Endodermal cell (in vitro differentiated cells): Measurements from ENCODE around the gene C4orf51. TPM values are rescaled to one million over a fixed set of nuclear protein-coding genes. Genes with fewer than 3 reads are reported as not detected.

Source experiments
- DNase-seq: peaks from one replicate; pipeline ENCODE4 v3.0.0-alpha.2; 2017
- H3K27ac ChIP-seq: 2 replicates; pipeline ENCODE4 v1.5.1; 2013; ENCODE audit warnings: mild to moderate bottlenecking, low read depth, low read length, moderate library complexity
- H3K27me3 ChIP-seq: 2 replicates; pipeline ENCODE4 v1.6.1; 2013; ENCODE audit warnings: mild to moderate bottlenecking, low read length, moderate library complexity; ENCODE audit not compliant: insufficient read depth, control insufficient read depth, poor library complexity, severe bottlenecking
- H3K36me3 ChIP-seq: 2 replicates; pipeline ENCODE4 v1.7.0; 2013; ENCODE audit warnings: mild to moderate bottlenecking, low read length, moderate library complexity; ENCODE audit not compliant: control insufficient read depth, insufficient read depth
- H3K4me1 ChIP-seq: one replicate; pipeline ENCODE4 v1.7.0; 2013; ENCODE audit warnings: low read length; ENCODE audit not compliant: control insufficient read depth, insufficient read depth
- H3K4me3 ChIP-seq: 2 replicates; pipeline ENCODE4 v1.5.1; 2013; ENCODE audit warnings: mild to moderate bottlenecking, low read length, moderate library complexity
- H3K9ac ChIP-seq: 2 replicates; pipeline ENCODE4 v1.6.1; 2013; ENCODE audit warnings: mild to moderate bottlenecking, low read length, moderate library complexity; ENCODE audit not compliant: poor library complexity, severe bottlenecking; ENCODE audit errors: extremely low read depth
- H3K9me3 ChIP-seq: 2 replicates; pipeline ENCODE4 v1.6.1; 2013; ENCODE audit warnings: mild to moderate bottlenecking, low read length, moderate library complexity; ENCODE audit not compliant: control insufficient read depth
- H3K27ac Mint-ChIP-seq: 2 replicates; pipeline ENCODE4 v1.8.0; 2020; ENCODE audit warnings: mixed read lengths
- H3K27me3 Mint-ChIP-seq: 2 replicates; pipeline ENCODE4 v1.8.0; 2021; ENCODE audit warnings: mild to moderate bottlenecking, mixed read lengths; ENCODE audit not compliant: insufficient read depth
- H3K36me3 Mint-ChIP-seq: 2 replicates; pipeline ENCODE4 v1.8.0; 2020; ENCODE audit warnings: low read depth, mixed read lengths
- H3K4me1 Mint-ChIP-seq: 2 replicates; pipeline ENCODE4 v1.8.0; 2020; ENCODE audit warnings: mixed read lengths
- H3K4me3 Mint-ChIP-seq: 2 replicates; pipeline ENCODE4 v1.8.0; 2020; ENCODE audit warnings: mild to moderate bottlenecking, moderate library complexity, mixed read lengths
- H3K9me3 Mint-ChIP-seq: 2 replicates; pipeline ENCODE4 v1.8.0; 2020; ENCODE audit warnings: mild to moderate bottlenecking, mixed read lengths
- CTCF ChIP-seq: fragments of 200-600 bp; sonication (generic); conservative IDR thresholded peaks from 2 replicates; pipeline ENCODE4 v1.5.0; 2021; ENCODE audit warnings: antibody characterized with exemption, mild to moderate bottlenecking
- WGBS, 2 experiments: methylation state at CpG; one replicate each; pipeline versions ENCODE4 v1.1.5 to v1.1.7; 2013; ENCODE audit warnings: missing lambda C conversion rate in 2 of 2, mixed read lengths in 1 of 2; ENCODE audit not compliant: insufficient coverage in 1 of 2, insufficient read length in 1 of 2; 5-methylcytosine and 5-hydroxymethylcytosine counted together
- total RNA-seq, 2 donors: library from RNA; stranded (reverse); fragmentation: NEBNext Ultra II Directional in 1 of 2; extraction: Animal tissue kit (Norgen Biotek cat#: 25700) in 1 of 2; gene quantifications; 2 replicates in 1 of 2; 3 replicates in 1 of 2; pipeline ENCODE4 v1.2.1, GENCODE V29; 2021

C4orf51 gene
- total RNA-seq, 2 donors from 2014 or later, result 6.8 TPM; not detected in 1

- Histone ChIP-seq H3K4me3 (no peak overlapping the region), H3K9me3 (no peaks in the 10 kb centered on the region), H3K27ac (no peak overlapping the region), H3K9ac (no peak overlapping the region), H3K36me3 (peaks cover 73% of the 10 kb centered on the region), H3K27me3 (no peaks in the 10 kb centered on the region), H3K4me1 (no peaks in the 10 kb centered on the region)
- Mint-ChIP-seq H3K27me3 (no peaks in the 10 kb centered on the region), H3K4me3 (no peak overlapping the region), H3K27ac (peak overlapping the region; percentile 45), H3K4me1 (no peaks in the 10 kb centered on the region), H3K9me3 (no peaks in the 10 kb centered on the region), H3K36me3 (peaks cover 61% of the 10 kb centered on the region)
- no peak for DNase-seq
- WGBS, 2 experiments, result 95 to 97% methylated on average over 34 to 49 of the region's 49 CpGs
- TF ChIP-seq CTCF, result no peak
These were observed 81.3 kb downstream of the C4orf51 start for GRCh38 chr4:145760961-145761929.

DNA sequence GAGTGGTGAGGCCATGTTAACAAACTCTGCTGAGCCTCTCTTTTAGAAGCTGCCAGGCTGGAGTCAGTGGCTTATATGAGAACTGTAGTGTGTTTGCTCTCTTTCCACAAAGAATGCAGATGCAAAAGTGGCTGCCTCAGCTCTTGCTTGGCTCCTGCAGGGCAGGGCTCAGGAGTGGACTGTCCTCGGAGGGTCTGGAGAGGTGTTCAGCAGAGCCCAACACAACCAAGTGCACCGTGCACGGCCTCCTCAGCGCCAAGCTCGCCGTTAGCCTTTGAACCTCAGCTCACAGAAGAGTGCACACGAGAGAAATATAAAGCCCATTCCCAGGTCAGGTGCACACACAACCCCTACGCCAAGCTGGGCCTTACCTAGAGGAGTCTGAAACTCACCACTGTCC is 82.8 kb downstream of the C4orf51 start:
- Mint-ChIP-seq H3K4me1 (no peaks in the 10 kb centered on the region), H3K9me3 (no peaks in the 10 kb centered on the region), H3K4me3 (no peak overlapping the region), H3K27ac (no peak overlapping the region), H3K27me3 (no peaks in the 10 kb centered on the region), H3K36me3 (peaks cover 75% of the 10 kb centered on the region)
- no peak overlapping the region for H3K27ac ChIP-seq
- H3K9ac ChIP-seq, result no peak overlapping the region
- peaks cover 5% of the 10 kb centered on the region for H3K9me3 ChIP-seq
- H3K4me3 ChIP-seq, result no peak overlapping the region
- H3K27me3 ChIP-seq, result no peaks in the 10 kb centered on the region
- H3K4me1 ChIP-seq, result no peaks in the 10 kb centered on the region
- 96 to 100% methylated on average over 7 to 8 of the region's 8 CpGs for WGBS, 2 experiments
- TF ChIP-seq CTCF, result no peak
- DNase-seq, result no peak
- H3K36me3 ChIP-seq, result peaks cover 88% of the 10 kb centered on the region

- Histone ChIP-seq H3K4me1 (no peaks in the 10 kb centered on the region), H3K4me3 (no peak overlapping the region), H3K9ac (no peak overlapping the region), H3K9me3 (peaks cover 5% of the 10 kb centered on the region), H3K27me3 (no peaks in the 10 kb centered on the region), H3K36me3 (peaks cover 93% of the 10 kb centered on the region), H3K27ac (no peak overlapping the region)
- Mint-ChIP-seq H3K4me1 (no peaks in the 10 kb centered on the region), H3K9me3 (no peaks in the 10 kb centered on the region), H3K36me3 (peaks cover 80% of the 10 kb centered on the region), H3K27me3 (no peaks in the 10 kb centered on the region), H3K4me3 (no peak overlapping the region), H3K27ac (no peak overlapping the region)
- WGBS, 2 experiments, result 90 to 95% methylated on average over 4 of the region's 4 CpGs
- no peak for TF ChIP-seq CTCF
- DNase-seq, result no peak
These were observed 83.5 kb downstream of the C4orf51 start for GRCh38 chr4:145763399-145763798.
